ENCODE measurements around the gene OBP2B.
"Not testable (repeated sequence)": the region's sequence is repeated elsewhere in the genome, so short reads cannot be mapped to it uniquely, and the experiment has no call there.

OBP2B gene

GRCh38 chr9:133218049-133218975 lies 9.3 kb upstream of the OBP2B start:
- not testable (repeated sequence) for H3K27ac ChIP-seq (ENCODE audit: low read depth, low read length); H3K9me3 ChIP-seq (ENCODE audit: control insufficient read depth, insufficient read depth, low read depth, low read length); H3K4me3 ChIP-seq (ENCODE audit: low read depth, low read length); H3K36me3 ChIP-seq (ENCODE audit: control insufficient read depth, insufficient read depth, low read length); H3K4me1 ChIP-seq (ENCODE audit: control insufficient read depth, insufficient read depth, low read length); H3K9ac ChIP-seq (ENCODE audit: low read length)
- H3K27me3 ChIP-seq (ENCODE audit: control insufficient read depth, insufficient read depth, low read length) = peaks cover 18% of the 10 kb centered on the region

- not testable (repeated sequence) for H3K9ac ChIP-seq (ENCODE audit: low read length); H3K9me3 ChIP-seq (ENCODE audit: control insufficient read depth, insufficient read depth, low read depth, low read length); H3K27ac ChIP-seq (ENCODE audit: low read depth, low read length); H3K36me3 ChIP-seq (ENCODE audit: control insufficient read depth, insufficient read depth, low read length); H3K4me1 ChIP-seq (ENCODE audit: control insufficient read depth, insufficient read depth, low read length); H3K4me3 ChIP-seq (ENCODE audit: low read depth, low read length)
- peaks cover 18% of the 10 kb centered on the region for H3K27me3 ChIP-seq (ENCODE audit: control insufficient read depth, insufficient read depth, low read length)
These were observed 8.4 kb upstream of the OBP2B start for GRCh38 chr9:133217333-133217988.

GRCh38 chr9:133214276-133214675 lies 5.2 kb upstream of the OBP2B start:
- not testable (repeated sequence) for H3K36me3 ChIP-seq (ENCODE audit: control insufficient read depth, insufficient read depth, low read length); H3K9ac ChIP-seq (ENCODE audit: low read length); H3K4me3 ChIP-seq (ENCODE audit: low read depth, low read length); H3K4me1 ChIP-seq (ENCODE audit: control insufficient read depth, insufficient read depth, low read length); H3K9me3 ChIP-seq (ENCODE audit: control insufficient read depth, insufficient read depth, low read depth, low read length); H3K27ac ChIP-seq (ENCODE audit: low read depth, low read length)
- peaks cover 36% of the 10 kb centered on the region for H3K27me3 ChIP-seq (ENCODE audit: control insufficient read depth, insufficient read depth, low read length)

- Histone ChIP-seq H3K36me3 (ENCODE audit: control insufficient read depth, insufficient read depth, low read length) (no peaks in the 10 kb centered on the region), H3K9me3 (ENCODE audit: control insufficient read depth, insufficient read depth, low read depth, low read length) (no peaks in the 10 kb centered on the region), H3K27ac (ENCODE audit: low read depth, low read length) (no peak overlapping the region), H3K4me1 (ENCODE audit: control insufficient read depth, insufficient read depth, low read length) (no peaks in the 10 kb centered on the region), H3K9ac (ENCODE audit: low read length) (no peak overlapping the region), H3K27me3 (ENCODE audit: control insufficient read depth, insufficient read depth, low read length) (peaks cover 41% of the 10 kb centered on the region), H3K4me3 (ENCODE audit: low read depth, low read length) (no peak overlapping the region)
These were observed 1.6 kb upstream of the OBP2B start for GRCh38 chr9:133210609-133211008.

- no peak overlapping the region for H3K27ac ChIP-seq (ENCODE audit: low read depth, low read length)
- no peak overlapping the region for H3K4me3 ChIP-seq (ENCODE audit: low read depth, low read length)
- H3K36me3 ChIP-seq (ENCODE audit: control insufficient read depth, insufficient read depth, low read length) = no peaks in the 10 kb centered on the region
- H3K9me3 ChIP-seq (ENCODE audit: control insufficient read depth, insufficient read depth, low read depth, low read length) = no peaks in the 10 kb centered on the region
- H3K27me3 ChIP-seq (ENCODE audit: control insufficient read depth, insufficient read depth, low read length) = peaks cover 41% of the 10 kb centered on the region
- H3K9ac ChIP-seq (ENCODE audit: low read length) = no peak overlapping the region
- no peaks in the 10 kb centered on the region for H3K4me1 ChIP-seq (ENCODE audit: control insufficient read depth, insufficient read depth, low read length)
These were observed 1.1 kb upstream of the OBP2B start for GRCh38 chr9:133210202-133210532.

GRCh38 chr9:133209327-133210201 lies 514 bp upstream of the OBP2B start:
- not testable (repeated sequence) for H3K27ac ChIP-seq (ENCODE audit: low read depth, low read length); H3K9ac ChIP-seq (ENCODE audit: low read length); H3K9me3 ChIP-seq (ENCODE audit: control insufficient read depth, insufficient read depth, low read depth, low read length); H3K36me3 ChIP-seq (ENCODE audit: control insufficient read depth, insufficient read depth, low read length); H3K4me3 ChIP-seq (ENCODE audit: low read depth, low read length); H3K4me1 ChIP-seq (ENCODE audit: control insufficient read depth, insufficient read depth, low read length)
- H3K27me3 ChIP-seq (ENCODE audit: control insufficient read depth, insufficient read depth, low read length) = peaks cover 41% of the 10 kb centered on the region

- not testable (repeated sequence) for H3K9me3 ChIP-seq (ENCODE audit: control insufficient read depth, insufficient read depth, low read depth, low read length); H3K4me3 ChIP-seq (ENCODE audit: low read depth, low read length); H3K4me1 ChIP-seq (ENCODE audit: control insufficient read depth, insufficient read depth, low read length); H3K9ac ChIP-seq (ENCODE audit: low read length); H3K27ac ChIP-seq (ENCODE audit: low read depth, low read length); H3K36me3 ChIP-seq (ENCODE audit: control insufficient read depth, insufficient read depth, low read length)
- H3K27me3 ChIP-seq (ENCODE audit: control insufficient read depth, insufficient read depth, low read length) = peaks cover 45% of the 10 kb centered on the region
These were observed 725 bp downstream of the OBP2B start for GRCh38 chr9:133208171-133208879.

- Histone ChIP-seq H3K4me1 (ENCODE audit: control insufficient read depth, insufficient read depth, low read length) (no peaks in the 10 kb centered on the region), H3K4me3 (ENCODE audit: low read depth, low read length) (no peak overlapping the region), H3K36me3 (ENCODE audit: control insufficient read depth, insufficient read depth, low read length) (no peaks in the 10 kb centered on the region), H3K27me3 (ENCODE audit: control insufficient read depth, insufficient read depth, low read length) (peaks cover 50% of the 10 kb centered on the region), H3K27ac (ENCODE audit: low read depth, low read length) (no peak overlapping the region), H3K9ac (ENCODE audit: low read length) (no peak overlapping the region), H3K9me3 (ENCODE audit: control insufficient read depth, insufficient read depth, low read depth, low read length) (no peaks in the 10 kb centered on the region)
These were observed 1.4 kb downstream of the OBP2B start for GRCh38 chr9:133207540-133208170.

GRCh38 chr9:133207021-133207531 lies 2.0 kb downstream of the OBP2B start:
- Histone ChIP-seq H3K9me3 (ENCODE audit: control insufficient read depth, insufficient read depth, low read depth, low read length) (no peaks in the 10 kb centered on the region), H3K4me1 (ENCODE audit: control insufficient read depth, insufficient read depth, low read length) (no peaks in the 10 kb centered on the region), H3K27me3 (ENCODE audit: control insufficient read depth, insufficient read depth, low read length) (peaks cover 54% of the 10 kb centered on the region), H3K9ac (ENCODE audit: low read length) (no peak overlapping the region), H3K27ac (ENCODE audit: low read depth, low read length) (no peak overlapping the region), H3K36me3 (ENCODE audit: control insufficient read depth, insufficient read depth, low read length) (no peaks in the 10 kb centered on the region), H3K4me3 (ENCODE audit: low read depth, low read length) (no peak overlapping the region)
